Neutrophil (primary cell): ENCODE measurements around the gene GMNN.

Source experiments
- H3K27ac ChIP-seq: fragments of 200-600 bp; sonication (generic); 2 replicates; pipeline ENCODE4 v1.5.1; 2016; ENCODE audit warnings: mild to moderate bottlenecking, moderate library complexity
- H3K27me3 ChIP-seq: fragments of 200-600 bp; sonication (generic); 2 replicates; pipeline ENCODE4 v1.6.0; 2016; ENCODE audit warnings: mild to moderate bottlenecking
- H3K36me3 ChIP-seq: fragments of 200-600 bp; sonication (generic); 2 replicates; pipeline ENCODE4 v1.5.1; 2017
- H3K4me1 ChIP-seq, 2 experiments: fragments of 200-600 bp in 1 of 2; sonication (generic) in 1 of 2; 1 replicate in 1 of 2; 2 replicates in 1 of 2; pipeline versions ENCODE4 v1.5.1 to v1.6.1; 2013 to 2016; ENCODE audit warnings: low read depth in 1 of 2, low read length in 1 of 2, mild to moderate bottlenecking in 1 of 2, moderate library complexity in 1 of 2; ENCODE audit not compliant: control insufficient read depth in 1 of 2, insufficient read depth in 1 of 2
- H3K4me3 ChIP-seq, 2 experiments: fragments of 200-600 bp in 1 of 2; sonication (generic) in 1 of 2; 1 replicate in 1 of 2; 2 replicates in 1 of 2; pipeline ENCODE4 v1.5.1; 2013 to 2016; ENCODE audit warnings: low read depth in 1 of 2, low read length in 1 of 2, mild to moderate bottlenecking in 1 of 2, moderate library complexity in 1 of 2
- H3K9me3 ChIP-seq: fragments of 200-600 bp; sonication (generic); 2 replicates; pipeline ENCODE4 v1.5.1; 2016
- CTCF ChIP-seq: fragments of 200-600 bp; sonication (generic); IDR thresholded peaks from 2 replicates; pipeline ENCODE4 v1.5.1; 2016; ENCODE audit warnings: antibody characterized with exemption

GMNN gene

GRCh38 chr6:24778878-24779277, 4.1 kb downstream of the GMNN start:
- TF ChIP-seq CTCF, result no peak
- H3K27ac ChIP-seq, result no peak overlapping the region
- no peaks in the 10 kb centered on the region for H3K9me3 ChIP-seq
- no peaks in the 10 kb centered on the region for H3K36me3 ChIP-seq
- H3K4me1 ChIP-seq, result peaks cover 20 to 21% of the 10 kb centered on the region in 2 experiments
- H3K27me3 ChIP-seq, result no peaks in the 10 kb centered on the region
- no peak overlapping the region for H3K4me3 ChIP-seq

GRCh38 chr6:24779416-24780016, 4.8 kb downstream of the GMNN start:
- Histone ChIP-seq H3K27me3 (no peaks in the 10 kb centered on the region), H3K4me1 (peaks cover 14 to 16% of the 10 kb centered on the region in 2 experiments), H3K9me3 (no peaks in the 10 kb centered on the region), H3K4me3 (no peak overlapping the region), H3K36me3 (peaks cover 5% of the 10 kb centered on the region), H3K27ac (peak overlapping the region; percentile 12)
- no peak for TF ChIP-seq CTCF

- Histone ChIP-seq H3K9me3 (no peaks in the 10 kb centered on the region), H3K4me1 (peaks cover 14 to 15% of the 10 kb centered on the region in 2 experiments), H3K4me3 (no peak overlapping the region), H3K27me3 (no peaks in the 10 kb centered on the region), H3K27ac (no peak overlapping the region), H3K36me3 (peaks cover 12% of the 10 kb centered on the region)
- TF ChIP-seq CTCF, result no peak
Observed at GRCh38 chr6:24780206-24780605, 5.5 kb downstream of the GMNN start.

- Histone ChIP-seq H3K9me3 (no peaks in the 10 kb centered on the region), H3K4me1 (no peaks in the 10 kb centered on the region), H3K27ac (no peak overlapping the region), H3K36me3 (peaks cover 39% of the 10 kb centered on the region), H3K4me3 (no peak overlapping the region), H3K27me3 (no peaks in the 10 kb centered on the region)
- TF ChIP-seq CTCF, result no peak
Observed at GRCh38 chr6:24788031-24788665, 13.4 kb downstream of the GMNN start.

- H3K36me3 ChIP-seq, result peaks cover 9% of the 10 kb centered on the region
- H3K27ac ChIP-seq, result no peak overlapping the region
- no peaks in the 10 kb centered on the region for H3K4me1 ChIP-seq
- no peak overlapping the region for H3K4me3 ChIP-seq
- H3K9me3 ChIP-seq, result no peaks in the 10 kb centered on the region
- TF ChIP-seq CTCF, result no peak
- H3K27me3 ChIP-seq, result no peaks in the 10 kb centered on the region
Observed at GRCh38 chr6:24795106-24795505, 20.4 kb downstream of the GMNN start.
